ENCODE results near the gene PER3. TPM values are rescaled to one million over a fixed set of nuclear protein-coding genes. Genes with fewer than 3 reads are reported as not detected.

The PER3 gene
- total and polyA plus RNA-seq, 2 of the 13 experiments (the other 11 are each of a cell fraction or from before 2014, with no cell fraction given): 3.0 to 6.0 TPM

DNA sequence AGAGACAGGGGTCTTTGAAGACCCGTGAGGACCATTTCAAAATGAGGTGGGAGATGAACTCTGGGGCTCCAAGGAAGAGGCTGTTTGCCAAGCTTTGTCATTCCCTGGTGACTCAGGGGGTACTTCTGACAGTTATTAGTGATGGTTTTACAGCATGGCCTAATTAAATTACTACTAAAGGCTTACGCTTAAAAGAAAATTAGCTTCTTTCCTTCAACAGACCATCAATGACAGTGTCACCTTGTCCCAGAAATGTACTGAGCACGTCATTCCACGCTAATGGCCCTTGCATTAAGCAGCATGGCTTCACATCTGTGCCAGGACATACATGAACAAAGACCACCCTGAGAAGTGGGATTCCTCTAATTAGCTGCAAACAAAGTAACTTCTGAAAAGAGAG lies 73.9 kb downstream of the PER3 start (continued):
- no peak for TF ChIP-seq ZNF879 (CRISPR knock-in tag; IDR thresholded peaks at IDR 0.05)
- TF ChIP-seq PAF1 (CRISPR knock-in tag; IDR thresholded peaks at IDR 0.05): no peak
- TF ChIP-seq MEF2D (CRISPR knock-in tag; IDR thresholded peaks at IDR 0.05): no peak
- no peak for TF ChIP-seq KLF6 (CRISPR knock-in tag; IDR thresholded peaks at IDR 0.05)
- no peak for TF ChIP-seq IRF9 (CRISPR knock-in tag; IDR thresholded peaks at IDR 0.05; ENCODE audit: borderline replicate concordance)
- no peak for TF ChIP-seq POLR2A (IDR thresholded peaks at IDR 0.05; ENCODE audit: insufficient read depth in 1 of 2, low read depth in 2 of 2, low read length in 2 of 2)
- no peak for TF ChIP-seq YEATS2 (CRISPR knock-in tag; IDR thresholded peaks at IDR 0.05; ENCODE audit: borderline replicate concordance)
- no peak for TF ChIP-seq ZNF292 (CRISPR knock-in tag; IDR thresholded peaks at IDR 0.05; ENCODE audit: borderline replicate concordance, low read depth)
- no peak for TF ChIP-seq ZNF20 (CRISPR knock-in tag; IDR thresholded peaks at IDR 0.05)

GRCh38 chr1:7859406-7859805 lies 75.3 kb downstream of the PER3 start:
- in situ Hi-C loops (cut with HindIII; ENCODE audit: extremely low pct_ligation_motif_present, low pct_unique_long_range_greater_than_20kb): loop anchor here (25.0 kb wide), 1 partner anchor 197 kb away; no protein-coding TSS in a partner anchor
- 20% methylated on average over 2 of the region's 7 CpGs for WGBS (ENCODE audit: low lambda C conversion rate)
- ChIA-PET CTCF (ENCODE audit: low intra/inter-chr PET ratio, low total read pairs) (no interaction called here), POLR2A (no interaction called here)
- BruUV-seq (replicated peaks): no TSS peak
- intact Hi-C loops (cut with micrococcal nuclease; ENCODE audit: unreplicated experiment): no loop called here
- TF ChIP-seq RAD51 (IDR thresholded peaks at IDR 0.05; ENCODE audit: borderline replicate concordance) (peak; percentile 90), IKZF1 (IDR thresholded peaks at IDR 0.05) (no peak), ZNF12 (CRISPR knock-in tag; IDR thresholded peaks at IDR 0.05) (no peak), USF2 (IDR thresholded peaks at IDR 0.05; ENCODE audit: low read depth, low read length) (peak; percentile 77), USF2 (CRISPR knock-in tag; IDR thresholded peaks at IDR 0.05; ENCODE audit: borderline replicate concordance) (no peak)
- TF ChIP-seq, protein P1, sequence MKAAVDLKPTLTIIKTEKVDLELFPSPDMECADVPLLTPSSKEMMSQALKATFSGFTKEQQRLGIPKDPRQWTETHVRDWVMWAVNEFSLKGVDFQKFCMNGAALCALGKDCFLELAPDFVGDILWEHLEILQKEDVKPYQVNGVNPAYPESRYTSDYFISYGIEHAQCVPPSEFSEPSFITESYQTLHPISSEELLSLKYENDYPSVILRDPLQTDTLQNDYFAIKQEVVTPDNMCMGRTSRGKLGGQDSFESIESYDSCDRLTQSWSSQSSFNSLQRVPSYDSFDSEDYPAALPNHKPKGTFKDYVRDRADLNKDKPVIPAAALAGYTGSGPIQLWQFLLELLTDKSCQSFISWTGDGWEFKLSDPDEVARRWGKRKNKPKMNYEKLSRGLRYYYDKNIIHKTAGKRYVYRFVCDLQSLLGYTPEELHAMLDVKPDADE (CRISPR knock-in tag; IDR thresholded peaks at IDR 0.05): no peak
- no peak overlapping the region for H2AFZ ChIP-seq (ENCODE audit: low read length)
- H3K4me3 ChIP-seq (replicated peaks in 1 of 3; ENCODE audit: insufficient read depth in 1 of 3, low read depth in 2 of 3, low read length in 3 of 3): no peak overlapping the region
- H3K79me2 ChIP-seq (ENCODE audit: insufficient read depth, low read length): no peaks in the 10 kb centered on the region
- no peak overlapping the region for H3K27ac ChIP-seq (ENCODE audit: extremely low read length, insufficient read depth, low read length)
- H3K9ac ChIP-seq (ENCODE audit: insufficient read depth, low read depth, low read length): no peak overlapping the region
- FAIRE-seq: no peak
- H3K4me2 ChIP-seq (ENCODE audit: low read depth, low read length): no peak overlapping the region
- no peak for ATAC-seq
- H4K20me1 ChIP-seq (ENCODE audit: insufficient read depth, low read length): no peaks in the 10 kb centered on the region
- no peak for DNase-seq (ENCODE audit: low spot score)
- H3K4me1 ChIP-seq (ENCODE audit: insufficient read depth, low read length): peaks cover 13% of the 10 kb centered on the region; the same call in 1 of the 2 replicates
- no peaks in the 10 kb centered on the region for H3K36me3 ChIP-seq (replicated peaks in 1 of 2; ENCODE audit: control insufficient read depth in 1 of 2, insufficient read depth in 2 of 2, low read length in 2 of 2)
- no peaks in the 10 kb centered on the region for H3K9me3 ChIP-seq (ENCODE audit: low read length)
- H3K27me3 ChIP-seq (ENCODE audit: control insufficient read depth in 1 of 2, insufficient read depth in 2 of 2, low read length in 2 of 2): peaks cover 0 to 7% of the 10 kb centered on the region in 2 experiments; a peak in 3 of 5 replicates
